ENCODE measurements around the gene IPPK. TPM values are rescaled to one million over a fixed set of nuclear protein-coding genes. Genes with fewer than 3 reads are reported as not detected.

The IPPK gene
- total RNA-seq, 1 donor from 2014 or later = 39.5 TPM

- TF ChIP-seq, protein P1, sequence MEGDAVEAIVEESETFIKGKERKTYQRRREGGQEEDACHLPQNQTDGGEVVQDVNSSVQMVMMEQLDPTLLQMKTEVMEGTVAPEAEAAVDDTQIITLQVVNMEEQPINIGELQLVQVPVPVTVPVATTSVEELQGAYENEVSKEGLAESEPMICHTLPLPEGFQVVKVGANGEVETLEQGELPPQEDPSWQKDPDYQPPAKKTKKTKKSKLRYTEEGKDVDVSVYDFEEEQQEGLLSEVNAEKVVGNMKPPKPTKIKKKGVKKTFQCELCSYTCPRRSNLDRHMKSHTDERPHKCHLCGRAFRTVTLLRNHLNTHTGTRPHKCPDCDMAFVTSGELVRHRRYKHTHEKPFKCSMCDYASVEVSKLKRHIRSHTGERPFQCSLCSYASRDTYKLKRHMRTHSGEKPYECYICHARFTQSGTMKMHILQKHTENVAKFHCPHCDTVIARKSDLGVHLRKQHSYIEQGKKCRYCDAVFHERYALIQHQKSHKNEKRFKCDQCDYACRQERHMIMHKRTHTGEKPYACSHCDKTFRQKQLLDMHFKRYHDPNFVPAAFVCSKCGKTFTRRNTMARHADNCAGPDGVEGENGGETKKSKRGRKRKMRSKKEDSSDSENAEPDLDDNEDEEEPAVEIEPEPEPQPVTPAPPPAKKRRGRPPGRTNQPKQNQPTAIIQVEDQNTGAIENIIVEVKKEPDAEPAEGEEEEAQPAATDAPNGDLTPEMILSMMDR (IDR thresholded peaks at IDR 0.05) = peak; percentile 74 to 94 (median 87)
- TF ChIP-seq POLR2A (IDR thresholded peaks at IDR 0.05) (no peak), POLR2AphosphoS5 (IDR thresholded peaks at IDR 0.05; ENCODE audit: insufficient read depth in 1 of 2, low read depth in 1 of 2) (no peak)
- Histone ChIP-seq H3K9me3 (no peaks in the 10 kb centered on the region), H3K27ac (peak overlapping the region; percentile 70), H3K4me1 (peaks cover 36% of the 10 kb centered on the region), H3K36me3 (peaks cover 0 to 78% of the 10 kb centered on the region in 2 donors), H3K27me3 (no peaks in the 10 kb centered on the region), H3K4me3 (no peak overlapping the region)
- intact Hi-C loops (cut with DNase I) = no loop called here
- peak in 1 of 2 donors; percentile 86 for DNase-seq (ENCODE audit: extremely low spot score in 2 of 2)
Observed at GRCh38 chr9:92716557-92716956, 46.6 kb upstream of the IPPK start.

- TF ChIP-seq, protein P1 (IDR thresholded peaks at IDR 0.05) = no peak
- peak; percentile 31 to 64 for TF ChIP-seq POLR2AphosphoS5 (IDR thresholded peaks at IDR 0.05; ENCODE audit: insufficient read depth in 1 of 2, low read depth in 1 of 2)
- Histone ChIP-seq H3K36me3 (peaks cover 0 to 74% of the 10 kb centered on the region in 2 donors), H3K27ac (peak overlapping the region; percentile 70), H3K4me3 (no peak overlapping the region), H3K27me3 (no peaks in the 10 kb centered on the region), H3K9me3 (no peaks in the 10 kb centered on the region), H3K4me1 (peaks cover 36% of the 10 kb centered on the region)
- peak; percentile 90 to 96 for DNase-seq (ENCODE audit: extremely low spot score in 2 of 2)
- intact Hi-C loops (cut with DNase I) = no loop called here
Observed at GRCh38 chr9:92715488-92716231, 45.7 kb upstream of the IPPK start.

- Histone ChIP-seq H3K9me3 (no peaks in the 10 kb centered on the region), H3K27ac (peak overlapping the region; percentile 70), H3K4me1 (peaks cover 43% of the 10 kb centered on the region), H3K36me3 (peaks cover 0 to 67% of the 10 kb centered on the region in 2 donors), H3K4me3 (no peak overlapping the region), H3K27me3 (no peaks in the 10 kb centered on the region)
- DNase-seq (ENCODE audit: extremely low spot score in 2 of 2) = peak in 1 of 2 donors; percentile 86
- intact Hi-C loops (cut with DNase I) = no loop called here
- TF ChIP-seq, protein P1 (IDR thresholded peaks at IDR 0.05) = no peak
- TF ChIP-seq POLR2AphosphoS5 (IDR thresholded peaks at IDR 0.05; ENCODE audit: insufficient read depth in 1 of 2, low read depth in 1 of 2) (no peak), POLR2A (IDR thresholded peaks at IDR 0.05) (no peak)
Observed at GRCh38 chr9:92714787-92715487, 45.0 kb upstream of the IPPK start.

GRCh38 chr9:92714016-92714415, 44.1 kb upstream of the IPPK start:
- Histone ChIP-seq H3K27me3 (no peaks in the 10 kb centered on the region), H3K27ac (no peak overlapping the region), H3K4me3 (no peak overlapping the region), H3K4me1 (peaks cover 46% of the 10 kb centered on the region), H3K9me3 (no peaks in the 10 kb centered on the region), H3K36me3 (peaks cover 0 to 58% of the 10 kb centered on the region in 2 donors)
- no peak for DNase-seq (ENCODE audit: extremely low spot score in 2 of 2)
- TF ChIP-seq, protein P1 (IDR thresholded peaks at IDR 0.05) = no peak
- TF ChIP-seq POLR2A (IDR thresholded peaks at IDR 0.05) = no peak
- TF ChIP-seq POLR2AphosphoS5 (IDR thresholded peaks at IDR 0.05; ENCODE audit: insufficient read depth in 1 of 2, low read depth in 1 of 2) = no peak
- intact Hi-C loops (cut with DNase I) = no loop called here
